ENCODE data around the gene SLC35F1.

- TF ChIP-seq EZH2 (IDR thresholded peaks at IDR 0.05) (no peak), EZH2phosphoT487 (IDR thresholded peaks at IDR 0.05) (no peak)
- TF ChIP-seq, protein P1, sequence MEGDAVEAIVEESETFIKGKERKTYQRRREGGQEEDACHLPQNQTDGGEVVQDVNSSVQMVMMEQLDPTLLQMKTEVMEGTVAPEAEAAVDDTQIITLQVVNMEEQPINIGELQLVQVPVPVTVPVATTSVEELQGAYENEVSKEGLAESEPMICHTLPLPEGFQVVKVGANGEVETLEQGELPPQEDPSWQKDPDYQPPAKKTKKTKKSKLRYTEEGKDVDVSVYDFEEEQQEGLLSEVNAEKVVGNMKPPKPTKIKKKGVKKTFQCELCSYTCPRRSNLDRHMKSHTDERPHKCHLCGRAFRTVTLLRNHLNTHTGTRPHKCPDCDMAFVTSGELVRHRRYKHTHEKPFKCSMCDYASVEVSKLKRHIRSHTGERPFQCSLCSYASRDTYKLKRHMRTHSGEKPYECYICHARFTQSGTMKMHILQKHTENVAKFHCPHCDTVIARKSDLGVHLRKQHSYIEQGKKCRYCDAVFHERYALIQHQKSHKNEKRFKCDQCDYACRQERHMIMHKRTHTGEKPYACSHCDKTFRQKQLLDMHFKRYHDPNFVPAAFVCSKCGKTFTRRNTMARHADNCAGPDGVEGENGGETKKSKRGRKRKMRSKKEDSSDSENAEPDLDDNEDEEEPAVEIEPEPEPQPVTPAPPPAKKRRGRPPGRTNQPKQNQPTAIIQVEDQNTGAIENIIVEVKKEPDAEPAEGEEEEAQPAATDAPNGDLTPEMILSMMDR (IDR thresholded peaks at IDR 0.05): no peak
Measured at GRCh38 chr6:117938311-117938995, 31.4 kb downstream of the SLC35F1 start.
